WTC11 (cell line): ENCODE measurements around the gene MTG1. TPM values are rescaled to one million over a fixed set of nuclear protein-coding genes. Genes with fewer than 3 reads are reported as not detected.

ENCODE experiments used
- ATAC-seq: fragments of 200-7000 bp; cut with Tn5 transposase; 2 replicates; pipeline ENCODE4 v1.10.0; 2021; ENCODE audit warnings: mild to moderate bottlenecking, moderate library complexity
- CTCF ChIA-PET: fragments of 300-600 bp; sonication (Branson Sonifier 250); formaldehyde crosslinking; loops from one replicate; lab custom pipeline; 2021; ENCODE audit warnings: antibody characterized with exemption; lab: Charles Lee
- POLR2A ChIA-PET: fragments of 350-600 bp; sonication (Branson Sonifier 250); formaldehyde crosslinking; loops from one replicate; lab custom pipeline; 2021; ENCODE audit warnings: antibody characterized with exemption; lab: Charles Lee
- DNase-seq: peaks from one replicate; pipeline ENCODE4 v3.0.0; 2021; ENCODE audit warnings: low spot score
- H3K27ac Mint-ChIP-seq: 2 replicates; pipeline ENCODE4 v1.8.0; 2021; ENCODE audit warnings: mixed read lengths
- H3K27me3 Mint-ChIP-seq: 2 replicates; pipeline ENCODE4 v1.8.0; 2021; ENCODE audit warnings: low read depth, mild to moderate bottlenecking, moderate library complexity, mixed read lengths
- H3K36me3 Mint-ChIP-seq: 2 replicates; pipeline ENCODE4 v1.8.0; 2021; ENCODE audit warnings: mixed read lengths
- H3K4me1 Mint-ChIP-seq: 2 replicates; pipeline ENCODE4 v1.8.0; 2022; ENCODE audit warnings: mixed read lengths
- H3K4me3 Mint-ChIP-seq: 2 replicates; pipeline ENCODE4 v1.8.0; 2021; ENCODE audit warnings: mild to moderate bottlenecking, moderate library complexity, mixed read lengths
- H3K9me3 Mint-ChIP-seq: 2 replicates; pipeline ENCODE4 v1.8.0; 2021; ENCODE audit warnings: mixed read lengths
- CDX4 ChIP-seq: fragments of 250-450 bp; sonication (Bioruptor Pico); IDR thresholded peaks from 2 replicates; pipeline ENCODE4 v1.9.0; 2021; ENCODE audit warnings: moderate library complexity, mild to moderate bottlenecking, inconsistent platforms, borderline replicate concordance
- GABPB1 ChIP-seq: sonication (generic); formaldehyde crosslinking; IDR thresholded peaks from 2 replicates; pipeline ENCODE4 v1.8.1; 2023; ENCODE audit warnings: mild to moderate bottlenecking, missing genetic modification reagents
- GRHL2 ChIP-seq: fragments of 250-450 bp; sonication (Bioruptor Pico); IDR thresholded peaks from 2 replicates; pipeline ENCODE4 v1.8.0; 2022; ENCODE audit warnings: mild to moderate bottlenecking, moderate library complexity; ENCODE audit not compliant: insufficient replicate concordance, severe bottlenecking
- NR3C1 ChIP-seq: sonication (generic); formaldehyde crosslinking; conservative IDR thresholded peaks from 2 replicates; pipeline ENCODE4 v1.8.1; 2023; ENCODE audit warnings: low read depth, mild to moderate bottlenecking, missing genetic modification reagents
- PREB ChIP-seq: sonication (generic); formaldehyde crosslinking; IDR thresholded peaks from 2 replicates; pipeline ENCODE4 v1.8.1; 2022; ENCODE audit warnings: mild to moderate bottlenecking, missing genetic modification reagents, moderate library complexity, borderline replicate concordance
- RORB ChIP-seq: fragments of 250-450 bp; sonication (Bioruptor Pico); IDR thresholded peaks from 2 replicates; pipeline ENCODE4 v1.9.0; 2021; ENCODE audit warnings: mild to moderate bottlenecking
- SMAD4 ChIP-seq: sonication (generic); formaldehyde crosslinking; IDR thresholded peaks from 2 replicates; pipeline ENCODE4 v1.8.0; 2022; ENCODE audit warnings: mild to moderate bottlenecking, missing genetic modification reagents
- ZNF263 ChIP-seq: sonication (generic); formaldehyde crosslinking; IDR thresholded peaks from 2 replicates; pipeline ENCODE4 v1.8.1; 2022; ENCODE audit warnings: low read depth, mild to moderate bottlenecking, moderate library complexity, missing genetic modification reagents
- ZNF671 ChIP-seq: fragments of 250-450 bp; sonication (Bioruptor Pico); IDR thresholded peaks from 2 replicates; pipeline ENCODE4 v1.8.0; 2021; ENCODE audit warnings: mild to moderate bottlenecking
- ZSCAN18 ChIP-seq: fragments of 250-450 bp; sonication (Bioruptor Pico); IDR thresholded peaks from 2 replicates; pipeline ENCODE4 v2.1.2; 2022; ENCODE audit warnings: mild to moderate bottlenecking, moderate library complexity
- total RNA-seq: library from RNA; stranded (reverse); gene quantifications from 3 replicates; pipeline ENCODE4 v1.2.3, GENCODE V29; 2021
- TF ChIP-seq, protein P1 (sequence below): fragments of 250-450 bp; sonication (Bioruptor Pico); IDR thresholded peaks from 2 replicates; pipeline ENCODE4 v1.9.0; 2021; ENCODE audit warnings: mild to moderate bottlenecking
- TF ChIP-seq, protein P2 (sequence below): sonication (generic); formaldehyde crosslinking; IDR thresholded peaks from 2 replicates; pipeline ENCODE4 v1.8.0; 2022; ENCODE audit warnings: mild to moderate bottlenecking, missing genetic modification reagents
- TF ChIP-seq, protein P3 (sequence below): sonication (generic); formaldehyde crosslinking; IDR thresholded peaks from 2 replicates; pipeline ENCODE4 v1.8.1; 2022; ENCODE audit warnings: low read depth, missing genetic modification reagents, borderline replicate concordance

MTG1 gene
- total RNA-seq, 1 experiment from 2014 or later, result 63.0 TPM

GRCh38 chr10:133448120-133448519, 54.2 kb downstream of the MTG1 start (continued):
- no peak for TF ChIP-seq RORB
- TF ChIP-seq, protein P1, sequence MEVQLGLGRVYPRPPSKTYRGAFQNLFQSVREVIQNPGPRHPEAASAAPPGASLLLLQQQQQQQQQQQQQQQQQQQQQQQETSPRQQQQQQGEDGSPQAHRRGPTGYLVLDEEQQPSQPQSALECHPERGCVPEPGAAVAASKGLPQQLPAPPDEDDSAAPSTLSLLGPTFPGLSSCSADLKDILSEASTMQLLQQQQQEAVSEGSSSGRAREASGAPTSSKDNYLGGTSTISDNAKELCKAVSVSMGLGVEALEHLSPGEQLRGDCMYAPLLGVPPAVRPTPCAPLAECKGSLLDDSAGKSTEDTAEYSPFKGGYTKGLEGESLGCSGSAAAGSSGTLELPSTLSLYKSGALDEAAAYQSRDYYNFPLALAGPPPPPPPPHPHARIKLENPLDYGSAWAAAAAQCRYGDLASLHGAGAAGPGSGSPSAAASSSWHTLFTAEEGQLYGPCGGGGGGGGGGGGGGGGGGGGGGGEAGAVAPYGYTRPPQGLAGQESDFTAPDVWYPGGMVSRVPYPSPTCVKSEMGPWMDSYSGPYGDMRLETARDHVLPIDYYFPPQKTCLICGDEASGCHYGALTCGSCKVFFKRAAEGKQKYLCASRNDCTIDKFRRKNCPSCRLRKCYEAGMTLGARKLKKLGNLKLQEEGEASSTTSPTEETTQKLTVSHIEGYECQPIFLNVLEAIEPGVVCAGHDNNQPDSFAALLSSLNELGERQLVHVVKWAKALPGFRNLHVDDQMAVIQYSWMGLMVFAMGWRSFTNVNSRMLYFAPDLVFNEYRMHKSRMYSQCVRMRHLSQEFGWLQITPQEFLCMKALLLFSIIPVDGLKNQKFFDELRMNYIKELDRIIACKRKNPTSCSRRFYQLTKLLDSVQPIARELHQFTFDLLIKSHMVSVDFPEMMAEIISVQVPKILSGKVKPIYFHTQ, result no peak

GRCh38 chr10:133451346-133451745, 57.4 kb downstream of the MTG1 start:
- CTCF ChIA-PET, result no interaction called here
- POLR2A ChIA-PET, result no interaction called here
- no peak for DNase-seq
- Mint-ChIP-seq H3K9me3 (peaks cover 77% of the 10 kb centered on the region), H3K27me3 (peaks cover 12% of the 10 kb centered on the region), H3K4me3 (no peak overlapping the region), H3K27ac (no peak overlapping the region), H3K4me1 (no peaks in the 10 kb centered on the region), H3K36me3 (peaks cover 58% of the 10 kb centered on the region)
- ATAC-seq, result no peak
- TF ChIP-seq, protein P2, sequence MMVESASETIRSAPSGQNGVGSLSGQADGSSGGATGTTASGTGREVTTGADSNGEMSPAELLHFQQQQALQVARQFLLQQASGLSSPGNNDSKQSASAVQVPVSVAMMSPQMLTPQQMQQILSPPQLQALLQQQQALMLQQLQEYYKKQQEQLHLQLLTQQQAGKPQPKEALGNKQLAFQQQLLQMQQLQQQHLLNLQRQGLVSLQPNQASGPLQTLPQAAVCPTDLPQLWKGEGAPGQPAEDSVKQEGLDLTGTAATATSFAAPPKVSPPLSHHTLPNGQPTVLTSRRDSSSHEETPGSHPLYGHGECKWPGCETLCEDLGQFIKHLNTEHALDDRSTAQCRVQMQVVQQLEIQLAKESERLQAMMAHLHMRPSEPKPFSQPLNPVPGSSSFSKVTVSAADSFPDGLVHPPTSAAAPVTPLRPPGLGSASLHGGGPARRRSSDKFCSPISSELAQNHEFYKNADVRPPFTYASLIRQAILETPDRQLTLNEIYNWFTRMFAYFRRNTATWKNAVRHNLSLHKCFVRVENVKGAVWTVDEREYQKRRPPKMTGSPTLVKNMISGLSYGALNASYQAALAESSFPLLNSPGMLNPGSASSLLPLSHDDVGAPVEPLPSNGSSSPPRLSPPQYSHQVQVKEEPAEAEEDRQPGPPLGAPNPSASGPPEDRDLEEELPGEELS (CRISPR knock-in tag), result no peak
- TF ChIP-seq GRHL2, result no peak
- TF ChIP-seq, protein P3, sequence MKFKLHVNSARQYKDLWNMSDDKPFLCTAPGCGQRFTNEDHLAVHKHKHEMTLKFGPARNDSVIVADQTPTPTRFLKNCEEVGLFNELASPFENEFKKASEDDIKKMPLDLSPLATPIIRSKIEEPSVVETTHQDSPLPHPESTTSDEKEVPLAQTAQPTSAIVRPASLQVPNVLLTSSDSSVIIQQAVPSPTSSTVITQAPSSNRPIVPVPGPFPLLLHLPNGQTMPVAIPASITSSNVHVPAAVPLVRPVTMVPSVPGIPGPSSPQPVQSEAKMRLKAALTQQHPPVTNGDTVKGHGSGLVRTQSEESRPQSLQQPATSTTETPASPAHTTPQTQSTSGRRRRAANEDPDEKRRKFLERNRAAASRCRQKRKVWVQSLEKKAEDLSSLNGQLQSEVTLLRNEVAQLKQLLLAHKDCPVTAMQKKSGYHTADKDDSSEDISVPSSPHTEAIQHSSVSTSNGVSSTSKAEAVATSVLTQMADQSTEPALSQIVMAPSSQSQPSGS (CRISPR knock-in tag), result no peak
- no peak for TF ChIP-seq PREB (CRISPR knock-in tag)

DNA sequence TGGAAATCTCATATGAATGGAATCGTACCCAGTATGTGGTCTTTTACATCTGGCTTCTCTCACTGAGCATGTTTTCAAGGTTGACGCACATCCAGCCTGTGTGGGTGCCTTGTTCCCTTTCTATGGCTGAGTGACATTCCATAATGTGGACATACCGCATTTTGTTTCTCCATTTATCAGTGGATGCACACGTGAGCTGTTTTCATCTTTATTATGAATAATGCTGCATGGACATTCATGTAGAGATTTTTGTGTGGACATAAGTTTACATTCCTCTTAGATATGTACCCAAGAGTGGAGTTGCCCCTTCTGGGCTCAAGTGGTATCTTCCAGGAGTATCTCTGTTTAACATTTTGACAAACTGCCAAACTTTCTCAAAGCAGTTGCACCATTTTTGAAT, 58.5 kb downstream of the MTG1 start:
- DNase-seq, result no peak
- no peak for ATAC-seq
- peaks cover 6% of the 10 kb centered on the region for H3K27me3 Mint-ChIP-seq
- POLR2A ChIA-PET, result no interaction called here
- H3K9me3 Mint-ChIP-seq, result peaks cover 67% of the 10 kb centered on the region
- TF ChIP-seq CDX4 (CRISPR knock-in tag) (no peak), GABPB1 (CRISPR knock-in tag) (no peak), GRHL2 (no peak), ZNF263 (CRISPR knock-in tag) (no peak), ZNF671 (CRISPR knock-in tag) (no peak), NR3C1 (CRISPR knock-in tag) (no peak), ZSCAN18 (CRISPR knock-in tag) (no peak), SMAD4 (CRISPR knock-in tag) (no peak)
- TF ChIP-seq, protein P3 (CRISPR knock-in tag), result no peak
- TF ChIP-seq, protein P2 (CRISPR knock-in tag), result no peak
- H3K4me3 Mint-ChIP-seq, result no peak overlapping the region
- CTCF ChIA-PET, result no interaction called here
- H3K4me1 Mint-ChIP-seq, result no peaks in the 10 kb centered on the region
- H3K27ac Mint-ChIP-seq, result no peak overlapping the region
- peaks cover 49% of the 10 kb centered on the region for H3K36me3 Mint-ChIP-seq
